Dendritic cell treated with granulocyte-macrophage colony-stimulating factor and Interleukin-4, amounts not matched to agents 40 ng/mL and 50 ng/mL, for 4 days (primary cell): ENCODE data around the gene PFKP.

Experiments
- H3K27ac Mint-ChIP-seq: one replicate; pipeline ENCODE4 v1.8.0; 2022; ENCODE audit warnings: mild to moderate bottlenecking, mixed read lengths
- H3K27me3 Mint-ChIP-seq: one replicate; pipeline ENCODE4 v1.8.0; 2022; ENCODE audit warnings: mild to moderate bottlenecking, mixed read lengths
- H3K36me3 Mint-ChIP-seq: one replicate; pipeline ENCODE4 v1.8.0; 2022; ENCODE audit warnings: low read depth, mixed read lengths
- H3K4me1 Mint-ChIP-seq: one replicate; pipeline ENCODE4 v1.8.0; 2022; ENCODE audit warnings: low read depth, mixed read lengths
- H3K4me3 Mint-ChIP-seq: one replicate; pipeline ENCODE4 v1.8.0; 2022; ENCODE audit warnings: mild to moderate bottlenecking, moderate library complexity, mixed read lengths
- H3K9me3 Mint-ChIP-seq: one replicate; pipeline ENCODE4 v1.8.0; 2022; ENCODE audit warnings: mixed read lengths
- intact Hi-C: fragments of 100-400 bp; cut with micrococcal nuclease; formaldehyde crosslinking; loops from one replicate; pipeline ENCODE4 v1.15.0; 2022

PFKP gene

GRCh38 chr10:3091921-3092320, 24.6 kb downstream of the PFKP start:
- Mint-ChIP-seq H3K4me3 (no peak overlapping the region), H3K9me3 (no peaks in the 10 kb centered on the region), H3K27ac (peak overlapping the region; percentile 20), H3K4me1 (peaks cover 55% of the 10 kb centered on the region), H3K36me3 (peaks cover 69% of the 10 kb centered on the region), H3K27me3 (no peaks in the 10 kb centered on the region)
- intact Hi-C loops: no loop called here

GRCh38 chr10:3093996-3094395, 26.6 kb downstream of the PFKP start:
- intact Hi-C loops: no loop called here
- Mint-ChIP-seq H3K27me3 (no peaks in the 10 kb centered on the region), H3K4me3 (no peak overlapping the region), H3K9me3 (no peaks in the 10 kb centered on the region), H3K4me1 (peaks cover 60% of the 10 kb centered on the region), H3K36me3 (peaks cover 68% of the 10 kb centered on the region), H3K27ac (peak overlapping the region; percentile 83)

GRCh38 chr10:3094609-3095036, 27.3 kb downstream of the PFKP start:
- no peak overlapping the region for H3K4me3 Mint-ChIP-seq
- H3K4me1 Mint-ChIP-seq: peaks cover 66% of the 10 kb centered on the region
- H3K27me3 Mint-ChIP-seq: no peaks in the 10 kb centered on the region
- H3K36me3 Mint-ChIP-seq: peaks cover 68% of the 10 kb centered on the region
- H3K9me3 Mint-ChIP-seq: no peaks in the 10 kb centered on the region
- intact Hi-C loops: loop anchor here (1.0 kb wide), 1 partner anchor 26 kb away; no protein-coding TSS in a partner anchor
- peak overlapping the region; percentile 83 for H3K27ac Mint-ChIP-seq

- Mint-ChIP-seq H3K4me1 (peaks cover 69% of the 10 kb centered on the region), H3K27me3 (no peaks in the 10 kb centered on the region), H3K4me3 (peak overlapping the region; percentile 51), H3K27ac (peak overlapping the region; percentile 83), H3K36me3 (peaks cover 68% of the 10 kb centered on the region), H3K9me3 (no peaks in the 10 kb centered on the region)
- intact Hi-C loops: loop anchor here (1.0 kb wide), 1 partner anchor 27 kb away; no protein-coding TSS in a partner anchor
Measured at GRCh38 chr10:3095373-3096139, 28.2 kb downstream of the PFKP start.

GRCh38 chr10:3096149-3096548, 28.8 kb downstream of the PFKP start:
- Mint-ChIP-seq H3K36me3 (peaks cover 68% of the 10 kb centered on the region), H3K4me1 (peaks cover 68% of the 10 kb centered on the region), H3K27ac (peak overlapping the region; percentile 83), H3K4me3 (peak overlapping the region; percentile 51), H3K27me3 (no peaks in the 10 kb centered on the region), H3K9me3 (no peaks in the 10 kb centered on the region)
- intact Hi-C loops: no loop called here

GRCh38 chr10:3097160-3097559, 29.8 kb downstream of the PFKP start:
- no peaks in the 10 kb centered on the region for H3K27me3 Mint-ChIP-seq
- peaks cover 59% of the 10 kb centered on the region for H3K4me1 Mint-ChIP-seq
- no peaks in the 10 kb centered on the region for H3K9me3 Mint-ChIP-seq
- intact Hi-C loops: no loop called here
- no peak overlapping the region for H3K27ac Mint-ChIP-seq
- H3K36me3 Mint-ChIP-seq: peaks cover 68% of the 10 kb centered on the region
- H3K4me3 Mint-ChIP-seq: no peak overlapping the region

- intact Hi-C loops: no loop called here
Measured at GRCh38 chr10:3098689-3099088, 31.3 kb downstream of the PFKP start.

GRCh38 chr10:3099291-3100092, 32.1 kb downstream of the PFKP start:
- no peak overlapping the region for H3K4me3 Mint-ChIP-seq
- H3K27me3 Mint-ChIP-seq: no peaks in the 10 kb centered on the region
- peak overlapping the region; percentile 4 for H3K27ac Mint-ChIP-seq
- intact Hi-C loops: no loop called here
- no peaks in the 10 kb centered on the region for H3K9me3 Mint-ChIP-seq
- H3K4me1 Mint-ChIP-seq: peaks cover 36% of the 10 kb centered on the region
- peaks cover 68% of the 10 kb centered on the region for H3K36me3 Mint-ChIP-seq

More at GRCh38 chr10:3098689-3099088, 31.3 kb downstream of the PFKP start:
- H3K9me3 Mint-ChIP-seq: no peaks in the 10 kb centered on the region
- H3K4me3 Mint-ChIP-seq: no peak overlapping the region
- peaks cover 68% of the 10 kb centered on the region for H3K36me3 Mint-ChIP-seq
- peak overlapping the region; percentile 4 for H3K27ac Mint-ChIP-seq
- no peaks in the 10 kb centered on the region for H3K27me3 Mint-ChIP-seq
- H3K4me1 Mint-ChIP-seq: peaks cover 44% of the 10 kb centered on the region

GRCh38 chr10:3100093-3100792, 32.9 kb downstream of the PFKP start:
- Mint-ChIP-seq H3K4me3 (no peak overlapping the region), H3K36me3 (peaks cover 73% of the 10 kb centered on the region), H3K9me3 (no peaks in the 10 kb centered on the region), H3K27ac (no peak overlapping the region), H3K4me1 (peaks cover 28% of the 10 kb centered on the region), H3K27me3 (no peaks in the 10 kb centered on the region)
- intact Hi-C loops: no loop called here

GRCh38 chr10:3100856-3101640, 33.7 kb downstream of the PFKP start:
- no peak overlapping the region for H3K27ac Mint-ChIP-seq
- H3K4me3 Mint-ChIP-seq: no peak overlapping the region
- intact Hi-C loops: no loop called here
- H3K9me3 Mint-ChIP-seq: no peaks in the 10 kb centered on the region
- H3K4me1 Mint-ChIP-seq: peaks cover 22% of the 10 kb centered on the region
- peaks cover 81% of the 10 kb centered on the region for H3K36me3 Mint-ChIP-seq
- H3K27me3 Mint-ChIP-seq: no peaks in the 10 kb centered on the region

GRCh38 chr10:3102720-3103427, 35.5 kb downstream of the PFKP start:
- intact Hi-C loops: no loop called here
- H3K4me1 Mint-ChIP-seq: peaks cover 11% of the 10 kb centered on the region
- peaks cover 89% of the 10 kb centered on the region for H3K36me3 Mint-ChIP-seq
- H3K27me3 Mint-ChIP-seq: no peaks in the 10 kb centered on the region
- H3K27ac Mint-ChIP-seq: no peak overlapping the region
- no peak overlapping the region for H3K4me3 Mint-ChIP-seq
- no peaks in the 10 kb centered on the region for H3K9me3 Mint-ChIP-seq

- Mint-ChIP-seq H3K4me1 (peaks cover 11% of the 10 kb centered on the region), H3K27ac (no peak overlapping the region), H3K36me3 (peaks cover 96% of the 10 kb centered on the region), H3K9me3 (no peaks in the 10 kb centered on the region), H3K27me3 (no peaks in the 10 kb centered on the region), H3K4me3 (no peak overlapping the region)
- intact Hi-C loops: no loop called here
Measured at GRCh38 chr10:3103646-3104045, 36.3 kb downstream of the PFKP start.
